Activated gamma-delta T cell (primary cell): ENCODE results near the gene KRTDAP.

Experiments used
- DNase-seq: peaks from one replicate; lab custom pipeline; 2025; lab: John Stamatoyannopoulos, UW

The KRTDAP gene

GRCh38 chr19:35512831-35513627 lies 22.8 kb upstream of the KRTDAP start:
- DNase-seq: no peak

- DNase-seq: no peak
These were observed 21.1 kb upstream of the KRTDAP start for GRCh38 chr19:35511337-35511736.

GRCh38 chr19:35510626-35510964 lies 20.3 kb upstream of the KRTDAP start:
- DNase-seq: no peak

- DNase-seq: peak; percentile 40
These were observed 19.8 kb upstream of the KRTDAP start for GRCh38 chr19:35509861-35510625.

- no peak for DNase-seq
These were observed 18.9 kb upstream of the KRTDAP start for GRCh38 chr19:35509018-35509652.

- DNase-seq: no peak
These were observed 17.9 kb upstream of the KRTDAP start for GRCh38 chr19:35508129-35508528.

GRCh38 chr19:35507561-35507960 lies 17.3 kb upstream of the KRTDAP start:
- DNase-seq: no peak

GRCh38 chr19:35506011-35506410 lies 15.7 kb upstream of the KRTDAP start:
- no peak for DNase-seq

- DNase-seq: no peak
These were observed 12.5 kb upstream of the KRTDAP start for GRCh38 chr19:35502751-35503150.

- no peak for DNase-seq
These were observed 11.4 kb upstream of the KRTDAP start for GRCh38 chr19:35501684-35502083.

- no peak for DNase-seq
These were observed 10.3 kb upstream of the KRTDAP start for GRCh38 chr19:35500611-35501010.

GRCh38 chr19:35498984-35499527 lies 8.8 kb upstream of the KRTDAP start:
- no peak for DNase-seq

GRCh38 chr19:35498220-35498619 lies 8.0 kb upstream of the KRTDAP start:
- DNase-seq: no peak

- no peak for DNase-seq
These were observed 7.1 kb upstream of the KRTDAP start for GRCh38 chr19:35497406-35497805.

GRCh38 chr19:35495107-35496064 lies 5.1 kb upstream of the KRTDAP start:
- DNase-seq: no peak

- DNase-seq: no peak
These were observed 3.7 kb upstream of the KRTDAP start for GRCh38 chr19:35493971-35494370.

GRCh38 chr19:35491836-35492360 lies 1.6 kb upstream of the KRTDAP start:
- DNase-seq: no peak

- DNase-seq: no peak
These were observed 1.6 kb downstream of the KRTDAP start for GRCh38 chr19:35488677-35489076.

- DNase-seq: no peak
These were observed 2.5 kb downstream of the KRTDAP start for GRCh38 chr19:35487656-35488182.

- no peak for DNase-seq
These were observed 4.0 kb downstream of the KRTDAP start for GRCh38 chr19:35486268-35486708.
